Measurements from ENCODE around the gene DNAJC5. TPM values are rescaled to one million over a fixed set of nuclear protein-coding genes. Genes with fewer than 3 reads are reported as not detected.

DNAJC5 gene
- total RNA-seq, 1 donor from 2014 or later: 42.8 TPM

DNA sequence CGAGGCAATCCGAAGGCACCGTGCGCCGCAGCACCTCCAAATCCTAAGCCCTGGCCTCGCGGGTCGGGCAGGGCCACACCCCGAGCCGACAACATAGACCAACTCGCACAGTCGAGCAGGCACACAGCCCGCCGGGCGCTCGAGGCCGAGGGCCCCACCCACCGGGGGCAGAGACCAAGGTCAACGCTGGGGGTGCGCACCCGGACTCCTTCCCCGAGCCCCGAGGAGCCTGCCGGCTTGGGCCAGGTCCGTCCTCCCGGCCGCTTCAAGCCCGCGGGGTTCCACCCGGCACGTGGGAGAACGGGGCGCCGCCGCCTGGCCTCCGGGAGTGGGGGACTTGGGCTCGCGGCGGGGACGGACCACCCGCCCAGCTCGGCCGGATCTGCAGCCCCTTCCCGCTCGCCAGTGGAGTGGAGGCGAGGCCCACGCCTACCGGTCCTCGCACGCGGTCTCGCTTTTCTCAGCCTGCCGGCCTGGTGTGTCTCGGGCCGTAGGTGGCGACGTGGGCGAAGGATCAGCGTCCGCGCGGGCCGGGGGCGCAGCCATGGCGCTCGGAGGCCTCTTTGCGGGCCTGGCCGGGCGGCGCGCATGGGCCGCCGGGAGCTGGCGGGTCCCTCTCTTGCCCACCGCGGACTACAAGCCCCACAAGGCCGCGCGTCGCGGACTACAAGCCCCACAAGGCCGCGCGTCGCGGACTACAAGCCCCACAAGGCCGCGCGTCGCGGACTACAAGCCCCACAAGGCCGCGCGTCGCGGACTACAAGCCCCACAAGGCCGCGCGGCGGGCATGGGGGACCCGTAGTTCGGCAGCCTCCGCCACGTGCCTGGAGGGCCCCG is 61.1 kb downstream of the DNAJC5 start, which contains the start of gene UCKL1:
TSS of gene UCKL1 (minus strand) at position 590 of the 837 bp plus-strand sequence. CDS start at position 546, 44 bp downstream.
- DNase-seq: peak; percentile 92
- Histone ChIP-seq H3K27ac (replicated peaks) (peak within 1 kb of the TSS; percentile 98), H3K27me3 (ENCODE audit: low read depth) (no peaks in the 10 kb centered on the region), H3K4me1 (peaks cover 67% of the 10 kb centered on the region), H3K36me3 (peaks cover 16% of the 10 kb centered on the region), H3K4me3 (peak within 1 kb of the TSS; percentile 93), H3K9me3 (replicated peaks) (no peaks in the 10 kb centered on the region)
- TF ChIP-seq, protein P1, sequence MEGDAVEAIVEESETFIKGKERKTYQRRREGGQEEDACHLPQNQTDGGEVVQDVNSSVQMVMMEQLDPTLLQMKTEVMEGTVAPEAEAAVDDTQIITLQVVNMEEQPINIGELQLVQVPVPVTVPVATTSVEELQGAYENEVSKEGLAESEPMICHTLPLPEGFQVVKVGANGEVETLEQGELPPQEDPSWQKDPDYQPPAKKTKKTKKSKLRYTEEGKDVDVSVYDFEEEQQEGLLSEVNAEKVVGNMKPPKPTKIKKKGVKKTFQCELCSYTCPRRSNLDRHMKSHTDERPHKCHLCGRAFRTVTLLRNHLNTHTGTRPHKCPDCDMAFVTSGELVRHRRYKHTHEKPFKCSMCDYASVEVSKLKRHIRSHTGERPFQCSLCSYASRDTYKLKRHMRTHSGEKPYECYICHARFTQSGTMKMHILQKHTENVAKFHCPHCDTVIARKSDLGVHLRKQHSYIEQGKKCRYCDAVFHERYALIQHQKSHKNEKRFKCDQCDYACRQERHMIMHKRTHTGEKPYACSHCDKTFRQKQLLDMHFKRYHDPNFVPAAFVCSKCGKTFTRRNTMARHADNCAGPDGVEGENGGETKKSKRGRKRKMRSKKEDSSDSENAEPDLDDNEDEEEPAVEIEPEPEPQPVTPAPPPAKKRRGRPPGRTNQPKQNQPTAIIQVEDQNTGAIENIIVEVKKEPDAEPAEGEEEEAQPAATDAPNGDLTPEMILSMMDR (IDR thresholded peaks at IDR 0.05; ENCODE audit: borderline replicate concordance): peak; percentile 30
- intact Hi-C loops (cut with micrococcal nuclease): no loop called here

DNA sequence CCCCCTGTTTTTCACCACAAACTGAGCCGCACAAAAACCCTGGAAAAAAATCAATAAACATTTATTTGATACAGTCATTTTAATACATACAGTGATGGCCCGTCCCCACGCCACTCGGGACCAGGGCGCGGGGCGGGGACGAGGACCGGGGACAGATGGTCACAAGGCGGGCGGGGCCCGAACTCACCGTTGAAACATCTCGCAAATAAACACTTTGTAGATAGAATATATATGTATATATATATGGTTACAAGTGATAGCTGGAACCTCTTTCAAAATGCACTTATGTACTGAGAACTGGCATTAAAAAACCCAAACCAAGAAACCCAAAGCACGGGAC is 61.7 kb downstream of the DNAJC5 start:
- Histone ChIP-seq H3K4me1 (peaks cover 61% of the 10 kb centered on the region), H3K27ac (replicated peaks) (peak overlapping the region; percentile 61)
- intact Hi-C loops (cut with micrococcal nuclease): no loop called here

DNA sequence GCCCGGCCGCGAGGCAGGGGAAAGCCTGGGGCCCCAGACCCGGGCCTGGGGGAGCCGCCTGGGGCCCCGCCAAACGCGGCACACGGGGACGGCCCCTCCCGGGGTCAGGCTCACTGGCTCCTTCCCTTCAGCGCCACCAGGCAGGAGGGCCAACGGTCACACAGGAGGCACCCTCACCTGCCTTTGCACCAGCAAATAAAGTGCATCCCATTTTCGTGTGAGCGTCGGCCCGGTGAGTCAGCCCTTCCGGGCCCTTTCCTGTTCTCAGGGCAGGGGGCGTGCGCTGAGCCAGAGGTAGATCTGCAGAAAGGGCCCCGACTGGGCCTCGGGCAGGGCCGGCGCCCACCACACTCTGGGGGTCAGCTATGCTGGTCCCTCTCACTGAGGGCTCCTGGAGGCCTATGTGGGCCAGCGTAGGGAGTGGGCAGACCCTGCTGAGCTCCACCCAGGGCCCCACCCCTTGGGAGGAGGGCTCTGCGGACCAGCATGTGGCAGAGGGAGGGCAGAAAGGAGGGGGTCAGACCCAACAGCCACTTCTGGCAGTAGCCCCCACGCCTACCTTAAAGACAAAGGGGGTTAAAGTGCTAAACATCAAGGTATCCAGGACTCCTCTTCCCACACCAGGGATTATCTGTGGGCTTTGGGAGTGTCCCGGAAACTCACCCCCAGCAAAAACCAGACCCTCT is 62.2 kb downstream of the DNAJC5 start:
- peaks cover 26% of the 10 kb centered on the region for H3K36me3 ChIP-seq
- DNase-seq: peak; percentile 65
- H3K4me3 ChIP-seq: peak overlapping the region; percentile 93
- H3K27ac ChIP-seq (replicated peaks): peak overlapping the region; percentile 61
- H3K4me1 ChIP-seq: peaks cover 56% of the 10 kb centered on the region
- TF ChIP-seq, protein P1 (IDR thresholded peaks at IDR 0.05; ENCODE audit: borderline replicate concordance): no peak
- no peaks in the 10 kb centered on the region for H3K27me3 ChIP-seq (ENCODE audit: low read depth)
- H3K9me3 ChIP-seq (replicated peaks): no peaks in the 10 kb centered on the region
- intact Hi-C loops (cut with micrococcal nuclease): no loop called here

More for the DNA sequence above, 61.7 kb downstream of the DNAJC5 start:
- DNase-seq: no peak
- Histone ChIP-seq H3K9me3 (replicated peaks) (no peaks in the 10 kb centered on the region), H3K4me3 (peak overlapping the region; percentile 93), H3K36me3 (peaks cover 21% of the 10 kb centered on the region), H3K27me3 (ENCODE audit: low read depth) (no peaks in the 10 kb centered on the region)
- TF ChIP-seq, protein P1 (IDR thresholded peaks at IDR 0.05; ENCODE audit: borderline replicate concordance): no peak

DNA sequence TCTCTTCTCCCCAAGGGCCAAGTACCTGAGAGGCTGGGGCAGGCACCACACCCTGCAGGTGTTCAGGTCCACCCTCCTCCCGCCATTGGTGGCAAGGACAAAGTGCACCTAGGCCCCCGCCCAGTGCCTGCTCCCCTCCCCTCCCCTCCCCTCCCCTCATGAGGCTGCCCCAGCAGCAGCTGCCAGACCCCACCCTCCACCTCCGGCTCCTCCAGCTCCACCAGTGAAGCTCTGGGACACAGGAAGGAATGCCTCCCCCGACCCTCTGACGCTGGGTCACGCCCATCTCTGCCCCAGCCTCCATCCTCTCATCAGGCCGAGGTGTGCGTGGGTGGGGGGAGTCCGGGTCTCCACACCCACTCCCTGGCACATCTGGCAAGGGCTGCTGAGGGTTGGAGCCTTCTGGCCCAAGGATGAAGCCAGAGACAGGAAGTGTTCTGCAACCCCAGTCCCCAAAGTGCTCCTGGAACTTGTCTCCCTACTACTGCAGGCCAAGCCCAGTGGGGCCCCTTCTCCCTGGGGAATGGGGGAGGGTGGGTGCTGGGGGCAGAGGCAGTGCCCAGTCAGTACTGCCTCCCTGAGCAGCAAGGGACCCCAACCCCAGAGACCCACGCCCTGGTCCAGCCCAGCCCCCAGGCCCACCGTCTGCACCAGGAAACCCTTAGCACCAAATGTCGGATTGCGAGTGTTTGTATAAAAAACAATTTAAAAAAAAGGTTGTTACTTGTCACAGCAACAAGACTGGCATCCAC is 62.9 kb downstream of the DNAJC5 start:
- no peaks in the 10 kb centered on the region for H3K9me3 ChIP-seq (replicated peaks)
- peaks cover 49% of the 10 kb centered on the region for H3K4me1 ChIP-seq
- peak overlapping the region; percentile 93 for H3K4me3 ChIP-seq
- no peak for DNase-seq
- peak overlapping the region; percentile 61 for H3K27ac ChIP-seq (replicated peaks)
- H3K36me3 ChIP-seq: peaks cover 29% of the 10 kb centered on the region
- intact Hi-C loops (cut with micrococcal nuclease): no loop called here
- TF ChIP-seq, protein P1 (IDR thresholded peaks at IDR 0.05; ENCODE audit: borderline replicate concordance): no peak
- H3K27me3 ChIP-seq (ENCODE audit: low read depth): no peaks in the 10 kb centered on the region

DNA sequence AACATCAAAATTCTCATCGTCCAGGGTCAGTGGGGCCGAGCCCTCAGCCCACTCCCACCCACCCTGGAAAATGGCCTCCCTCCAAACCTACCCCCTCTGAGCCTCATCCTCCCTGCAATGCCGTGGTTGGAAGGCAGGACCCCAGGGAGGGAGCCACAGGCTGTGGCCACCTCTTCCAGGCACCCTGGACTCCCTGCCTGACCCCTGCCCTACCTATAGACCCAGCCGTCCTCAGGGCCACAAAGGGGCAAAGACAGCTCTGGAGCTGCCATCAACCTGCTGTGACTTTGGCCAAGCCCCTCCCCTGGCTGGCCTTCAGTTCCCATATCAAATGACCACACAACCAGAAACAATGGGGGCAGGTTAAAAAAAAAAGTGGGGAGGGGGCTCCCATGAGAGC is 63.5 kb downstream of the DNAJC5 start:
- Histone ChIP-seq H3K36me3 (peaks cover 35% of the 10 kb centered on the region), H3K4me1 (peaks cover 43% of the 10 kb centered on the region), H3K4me3 (no peak overlapping the region), H3K27me3 (ENCODE audit: low read depth) (no peaks in the 10 kb centered on the region), H3K9me3 (replicated peaks) (no peaks in the 10 kb centered on the region), H3K27ac (replicated peaks) (no peak overlapping the region)
- no peak for DNase-seq
- intact Hi-C loops (cut with micrococcal nuclease): no loop called here
- TF ChIP-seq, protein P1 (IDR thresholded peaks at IDR 0.05; ENCODE audit: borderline replicate concordance): no peak

All from left ventricle myocardium inferior (tissue), 1 donor.